ENCODE data around the gene EPAS1. TPM values are rescaled to one million over a fixed set of nuclear protein-coding genes. Genes with fewer than 3 reads are reported as not detected.
"Not testable (repeated sequence)": the region's sequence is repeated elsewhere in the genome, so short reads cannot be mapped to it uniquely, and the experiment has no call there.

Gene EPAS1
- total and polyA plus RNA-seq, 2 of the 13 experiments (the other 11 are each of a cell fraction or from before 2014, with no cell fraction given): 47.1 to 182 TPM

DNA sequence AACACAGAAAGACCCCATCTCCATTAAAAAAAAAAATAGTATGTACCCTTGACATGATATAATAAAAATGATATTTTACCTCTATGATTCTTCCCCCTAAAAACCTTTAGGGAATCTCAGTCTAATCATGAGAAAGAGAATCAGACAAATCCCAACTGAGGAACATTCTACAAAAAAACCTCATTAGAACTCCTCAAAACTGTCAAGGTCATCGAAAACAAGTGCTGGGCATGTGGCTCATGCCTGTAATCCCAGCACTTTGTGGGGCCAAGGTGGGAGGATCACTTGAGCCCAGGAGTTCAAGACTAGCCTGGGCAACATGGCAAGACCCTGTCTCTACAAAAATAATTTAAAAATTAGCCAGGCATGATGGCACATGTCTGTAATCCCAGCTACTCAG, 98.5 kb downstream of the EPAS1 start:
- H2AFZ ChIP-seq (ENCODE audit: low read length); H3K9me3 ChIP-seq (ENCODE audit: low read length); BruUV-seq (replicated peaks); H3K36me3 ChIP-seq (replicated peaks in 1 of 2; ENCODE audit: control insufficient read depth in 1 of 2, insufficient read depth in 2 of 2, low read length in 2 of 2); in situ Hi-C loops (cut with HindIII; ENCODE audit: extremely low pct_ligation_motif_present, low pct_unique_long_range_greater_than_20kb); ATAC-seq; H3K27me3 ChIP-seq (ENCODE audit: control insufficient read depth in 1 of 2, insufficient read depth in 2 of 2, low read length in 2 of 2); CTCF ChIA-PET (ENCODE audit: low intra/inter-chr PET ratio, low total read pairs); FAIRE-seq; H4K20me1 ChIP-seq (ENCODE audit: insufficient read depth, low read length); DNase-seq (ENCODE audit: low spot score); H3K9ac ChIP-seq (ENCODE audit: insufficient read depth, low read depth, low read length); H3K79me2 ChIP-seq (ENCODE audit: insufficient read depth, low read length); POLR2A ChIA-PET; H3K4me3 ChIP-seq (replicated peaks in 1 of 3; ENCODE audit: insufficient read depth in 1 of 3, low read depth in 2 of 3, low read length in 3 of 3): not testable (repeated sequence)
- TF ChIP-seq ZNF121 (CRISPR knock-in tag; IDR thresholded peaks at IDR 0.05): 0 out of 2 replicates have a peak, but pooled peaks have one; percentile 21
- TF ChIP-seq MAFF (IDR thresholded peaks at IDR 0.05; ENCODE audit: low read depth, low read length): peak; percentile 71
- TF ChIP-seq NKX3-1 (CRISPR knock-in tag; IDR thresholded peaks at IDR 0.05): 0 out of 2 replicates have a peak, but pooled peaks have one; percentile 39
- TF ChIP-seq ELF3 (CRISPR knock-in tag; IDR thresholded peaks at IDR 0.05): 0 out of 2 replicates have a peak, but pooled peaks have one; percentile 5
- TF ChIP-seq MAFK (conservative IDR thresholded peaks at IDR 0.05 in 1 of 2, IDR thresholded peaks at IDR 0.05 in 1 of 2; ENCODE audit: low read length in 2 of 2): peak; percentile 78
- intact Hi-C loops (cut with micrococcal nuclease; ENCODE audit: unreplicated experiment): loop anchor here (2.0 kb wide), 2 partner anchors 13 to 65 kb away; no protein-coding TSS in a partner anchor
- Histone ChIP-seq H3K4me2 (ENCODE audit: low read depth, low read length) (peak overlapping the region; percentile 68), H3K27ac (ENCODE audit: extremely low read length, insufficient read depth, low read length) (peak overlapping the region; percentile 60), H3K4me1 (ENCODE audit: insufficient read depth, low read length) (peaks cover 41% of the 10 kb centered on the region)
- WGBS (ENCODE audit: low lambda C conversion rate): 100% methylated on average over 1 of the region's 1 CpG

DNA sequence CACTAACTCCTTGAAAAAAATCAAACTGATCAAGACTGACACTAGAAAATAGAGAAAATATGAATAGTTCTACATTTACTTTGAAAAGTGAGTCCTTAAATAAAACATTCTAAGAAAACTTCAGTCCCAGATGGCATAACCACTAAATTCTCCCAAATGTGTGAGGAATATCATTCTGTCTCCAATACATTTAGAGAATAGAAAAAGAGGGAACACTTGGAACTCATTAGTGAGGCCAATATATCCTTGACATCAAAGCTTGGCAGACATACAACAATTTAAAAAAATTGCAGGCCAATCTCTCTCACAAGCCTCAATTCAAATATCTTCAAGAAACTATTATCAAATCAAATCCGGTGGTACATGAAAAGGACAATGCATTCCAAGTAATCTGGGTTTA, 102.8 kb downstream of the EPAS1 start:
- Histone ChIP-seq H3K36me3 (replicated peaks in 1 of 2; ENCODE audit: control insufficient read depth in 1 of 2, insufficient read depth in 2 of 2, low read length in 2 of 2) (no peaks in the 10 kb centered on the region), H3K9ac (ENCODE audit: insufficient read depth, low read depth, low read length) (no peak overlapping the region), H4K20me1 (ENCODE audit: insufficient read depth, low read length) (no peaks in the 10 kb centered on the region), H3K4me1 (ENCODE audit: insufficient read depth, low read length) (peaks cover 30% of the 10 kb centered on the region), H3K4me3 (replicated peaks in 1 of 3; ENCODE audit: insufficient read depth in 1 of 3, low read depth in 2 of 3, low read length in 3 of 3) (no peak overlapping the region), H3K4me2 (ENCODE audit: low read depth, low read length) (no peak overlapping the region), H3K27ac (ENCODE audit: extremely low read length, insufficient read depth, low read length) (no peak overlapping the region), H3K27me3 (ENCODE audit: control insufficient read depth in 1 of 2, insufficient read depth in 2 of 2, low read length in 2 of 2) (no peaks in the 10 kb centered on the region), H3K9me3 (ENCODE audit: low read length) (no peaks in the 10 kb centered on the region), H3K79me2 (ENCODE audit: insufficient read depth, low read length) (no peaks in the 10 kb centered on the region), H2AFZ (ENCODE audit: low read length) (no peak overlapping the region)
- ChIA-PET POLR2A (no interaction called here), CTCF (ENCODE audit: low intra/inter-chr PET ratio, low total read pairs) (no interaction called here)
- ATAC-seq: no peak
- intact Hi-C loops (cut with micrococcal nuclease; ENCODE audit: unreplicated experiment): no loop called here
- in situ Hi-C loops (cut with HindIII; ENCODE audit: extremely low pct_ligation_motif_present, low pct_unique_long_range_greater_than_20kb): no loop called here
- no TSS peak for BruUV-seq (replicated peaks)
- no peak for FAIRE-seq
- WGBS (ENCODE audit: low lambda C conversion rate): 98% methylated on average over 1 of the region's 1 CpG
- DNase-seq (ENCODE audit: low spot score): no peak
- TF ChIP-seq ZSCAN31 (CRISPR knock-in tag; IDR thresholded peaks at IDR 0.05; ENCODE audit: low read depth) (no peak), PRMT3 (CRISPR knock-in tag; IDR thresholded peaks at IDR 0.05; ENCODE audit: borderline replicate concordance, low read depth) (no peak), CREM (IDR thresholded peaks at IDR 0.05) (no peak), CREM (CRISPR knock-in tag; IDR thresholded peaks at IDR 0.05) (no peak), ARHGAP35 (CRISPR knock-in tag; IDR thresholded peaks at IDR 0.05; ENCODE audit: borderline replicate concordance) (no peak), RARA (CRISPR knock-in tag; IDR thresholded peaks at IDR 0.05) (no peak), U2AF2 (IDR thresholded peaks at IDR 0.05; ENCODE audit: low read depth, low read length) (no peak), ZNF292 (CRISPR knock-in tag; IDR thresholded peaks at IDR 0.05; ENCODE audit: borderline replicate concordance, low read depth) (no peak)
- TF ChIP-seq, protein P1, sequence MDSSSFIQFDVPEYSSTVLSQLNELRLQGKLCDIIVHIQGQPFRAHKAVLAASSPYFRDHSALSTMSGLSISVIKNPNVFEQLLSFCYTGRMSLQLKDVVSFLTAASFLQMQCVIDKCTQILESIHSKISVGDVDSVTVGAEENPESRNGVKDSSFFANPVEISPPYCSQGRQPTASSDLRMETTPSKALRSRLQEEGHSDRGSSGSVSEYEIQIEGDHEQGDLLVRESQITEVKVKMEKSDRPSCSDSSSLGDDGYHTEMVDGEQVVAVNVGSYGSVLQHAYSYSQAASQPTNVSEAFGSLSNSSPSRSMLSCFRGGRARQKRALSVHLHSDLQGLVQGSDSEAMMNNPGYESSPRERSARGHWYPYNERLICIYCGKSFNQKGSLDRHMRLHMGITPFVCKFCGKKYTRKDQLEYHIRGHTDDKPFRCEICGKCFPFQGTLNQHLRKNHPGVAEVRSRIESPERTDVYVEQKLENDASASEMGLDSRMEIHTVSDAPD (CRISPR knock-in tag; IDR thresholded peaks at IDR 0.05): no peak
- TF ChIP-seq, protein P2, sequence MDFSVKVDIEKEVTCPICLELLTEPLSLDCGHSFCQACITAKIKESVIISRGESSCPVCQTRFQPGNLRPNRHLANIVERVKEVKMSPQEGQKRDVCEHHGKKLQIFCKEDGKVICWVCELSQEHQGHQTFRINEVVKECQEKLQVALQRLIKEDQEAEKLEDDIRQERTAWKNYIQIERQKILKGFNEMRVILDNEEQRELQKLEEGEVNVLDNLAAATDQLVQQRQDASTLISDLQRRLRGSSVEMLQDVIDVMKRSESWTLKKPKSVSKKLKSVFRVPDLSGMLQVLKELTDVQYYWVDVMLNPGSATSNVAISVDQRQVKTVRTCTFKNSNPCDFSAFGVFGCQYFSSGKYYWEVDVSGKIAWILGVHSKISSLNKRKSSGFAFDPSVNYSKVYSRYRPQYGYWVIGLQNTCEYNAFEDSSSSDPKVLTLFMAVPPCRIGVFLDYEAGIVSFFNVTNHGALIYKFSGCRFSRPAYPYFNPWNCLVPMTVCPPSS (IDR thresholded peaks at IDR 0.05): no peak
- TF ChIP-seq, protein P3, sequence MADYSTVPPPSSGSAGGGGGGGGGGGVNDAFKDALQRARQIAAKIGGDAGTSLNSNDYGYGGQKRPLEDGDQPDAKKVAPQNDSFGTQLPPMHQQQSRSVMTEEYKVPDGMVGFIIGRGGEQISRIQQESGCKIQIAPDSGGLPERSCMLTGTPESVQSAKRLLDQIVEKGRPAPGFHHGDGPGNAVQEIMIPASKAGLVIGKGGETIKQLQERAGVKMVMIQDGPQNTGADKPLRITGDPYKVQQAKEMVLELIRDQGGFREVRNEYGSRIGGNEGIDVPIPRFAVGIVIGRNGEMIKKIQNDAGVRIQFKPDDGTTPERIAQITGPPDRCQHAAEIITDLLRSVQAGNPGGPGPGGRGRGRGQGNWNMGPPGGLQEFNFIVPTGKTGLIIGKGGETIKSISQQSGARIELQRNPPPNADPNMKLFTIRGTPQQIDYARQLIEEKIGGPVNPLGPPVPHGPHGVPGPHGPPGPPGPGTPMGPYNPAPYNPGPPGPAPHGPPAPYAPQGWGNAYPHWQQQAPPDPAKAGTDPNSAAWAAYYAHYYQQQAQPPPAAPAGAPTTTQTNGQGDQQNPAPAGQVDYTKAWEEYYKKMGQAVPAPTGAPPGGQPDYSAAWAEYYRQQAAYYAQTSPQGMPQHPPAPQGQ (CRISPR knock-in tag; IDR thresholded peaks at IDR 0.05; ENCODE audit: borderline replicate concordance): no peak
